HFFc6 (cell line): ENCODE data around the gene LRIT2. TPM values are rescaled to one million over a fixed set of nuclear protein-coding genes. Genes with fewer than 3 reads are reported as not detected.

ENCODE experiments used
- DNase-seq: peaks from one replicate; pipeline ENCODE4 v3.0.0-alpha.2; 2018
- H3K27ac Mint-ChIP-seq: 2 replicates; pipeline ENCODE4 v1.8.0; 2020; ENCODE audit warnings: mild to moderate bottlenecking, mixed read lengths
- H3K27me3 Mint-ChIP-seq: 2 replicates; pipeline ENCODE4 v1.8.0; 2021; ENCODE audit warnings: mild to moderate bottlenecking, moderate library complexity, mixed read lengths; ENCODE audit not compliant: insufficient read depth
- H3K36me3 Mint-ChIP-seq: 2 replicates; pipeline ENCODE4 v1.8.0; 2021; ENCODE audit warnings: low read depth, mixed read lengths
- H3K4me1 Mint-ChIP-seq: 2 replicates; pipeline ENCODE4 v1.8.0; 2020; ENCODE audit warnings: low read depth, mixed read lengths
- H3K4me3 Mint-ChIP-seq: 2 replicates; pipeline ENCODE4 v1.8.0; 2020; ENCODE audit warnings: mild to moderate bottlenecking, moderate library complexity, mixed read lengths
- H3K9me3 Mint-ChIP-seq: 2 replicates; pipeline ENCODE4 v1.8.0; 2020; ENCODE audit warnings: mild to moderate bottlenecking, mixed read lengths
- CTCF ChIP-seq: fragments of 200-600 bp; sonication (generic); IDR thresholded peaks from 2 replicates; pipeline ENCODE4 v1.5.0; 2021; ENCODE audit warnings: antibody characterized with exemption, mild to moderate bottlenecking
- total RNA-seq, 6 experiments: library from RNA; stranded (reverse); fragmentation: NEBNext Ultra II Directional; extraction: Animal tissue kit (Norgen Biotek cat#: 25700); gene quantifications; 2 replicates in 1 of 6; 3 replicates in 5 of 6; pipeline ENCODE4 v1.2.3, GENCODE V29; 2021

LRIT2 gene
- total RNA-seq, 6 experiments from 2014 or later, result not detected

GRCh38 chr10:84200537-84201243 lies 24.7 kb downstream of the LRIT2 start:
- H3K4me1 Mint-ChIP-seq, result no peaks in the 10 kb centered on the region
- no peak for DNase-seq

DNA sequence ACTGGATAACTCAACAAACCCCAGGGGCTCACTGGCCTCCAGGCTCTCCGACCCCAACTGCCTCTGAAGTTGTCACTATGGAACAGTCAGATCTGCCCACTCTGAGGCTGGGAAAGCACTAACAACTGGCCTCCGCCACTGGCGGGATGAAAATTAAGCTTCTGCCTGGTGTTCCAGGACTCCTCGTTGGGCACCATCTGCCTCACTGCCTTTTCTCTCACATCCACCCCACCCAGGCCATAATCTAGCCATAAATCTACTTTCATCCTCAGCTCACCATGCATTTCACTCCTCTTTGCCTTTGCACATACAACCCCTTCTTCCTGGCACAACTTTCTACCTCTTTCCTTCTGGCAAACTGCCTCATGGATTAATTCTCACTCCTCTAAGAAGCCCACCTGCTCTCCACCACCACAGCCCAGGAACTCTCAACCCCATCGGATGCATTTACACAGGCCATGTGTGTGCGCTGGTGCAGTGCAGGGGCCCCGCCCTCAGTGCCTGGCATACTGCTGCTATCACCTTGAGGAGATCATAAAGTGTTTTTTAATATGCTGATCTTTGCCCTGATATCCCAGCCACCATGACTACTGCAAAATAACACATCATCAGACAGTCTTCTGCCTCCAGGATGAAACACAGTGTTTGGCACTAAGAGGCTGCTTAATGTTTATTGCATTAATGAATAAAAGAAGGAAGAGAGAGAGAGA lies 27.0 kb downstream of the LRIT2 start:
- Mint-ChIP-seq H3K27me3 (peaks cover 34% of the 10 kb centered on the region), H3K9me3 (no peaks in the 10 kb centered on the region), H3K4me1 (no peaks in the 10 kb centered on the region), H3K4me3 (no peak overlapping the region), H3K27ac (no peak overlapping the region), H3K36me3 (no peaks in the 10 kb centered on the region)
- TF ChIP-seq CTCF, result no peak
- no peak for DNase-seq

More at GRCh38 chr10:84200537-84201243, 24.7 kb downstream of the LRIT2 start:
- no peak for TF ChIP-seq CTCF
- Mint-ChIP-seq H3K9me3 (no peaks in the 10 kb centered on the region), H3K4me3 (no peak overlapping the region), H3K27ac (no peak overlapping the region), H3K36me3 (no peaks in the 10 kb centered on the region), H3K27me3 (peaks cover 27% of the 10 kb centered on the region)

DNA sequence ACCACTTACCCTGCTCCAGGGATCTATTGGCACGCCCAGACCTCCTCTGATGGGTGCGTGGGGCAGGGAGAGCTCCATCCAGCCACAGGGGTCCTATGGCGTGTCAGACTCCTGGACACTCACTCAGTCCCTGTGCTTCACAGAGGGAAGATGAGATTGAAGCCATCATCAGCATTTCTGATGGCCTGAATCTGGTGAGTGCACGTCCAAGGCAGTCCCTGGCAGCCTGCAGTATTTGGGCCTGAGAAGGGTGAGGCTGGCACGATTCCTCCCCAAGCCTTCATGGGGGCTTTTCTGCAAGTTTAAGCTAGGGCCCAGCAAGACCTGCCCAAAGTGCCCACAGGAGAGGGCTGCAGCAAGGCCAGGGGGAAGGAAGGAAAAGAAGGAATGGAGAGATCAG lies 27.7 kb downstream of the LRIT2 start:
- Mint-ChIP-seq H3K9me3 (no peaks in the 10 kb centered on the region), H3K27me3 (peaks cover 34% of the 10 kb centered on the region), H3K4me1 (no peaks in the 10 kb centered on the region), H3K4me3 (no peak overlapping the region), H3K36me3 (no peaks in the 10 kb centered on the region), H3K27ac (no peak overlapping the region)
- no peak for DNase-seq
- TF ChIP-seq CTCF, result no peak

- H3K27ac Mint-ChIP-seq, result no peak overlapping the region
- TF ChIP-seq CTCF, result no peak
- H3K9me3 Mint-ChIP-seq, result no peaks in the 10 kb centered on the region
- H3K4me1 Mint-ChIP-seq, result no peaks in the 10 kb centered on the region
- H3K36me3 Mint-ChIP-seq, result no peaks in the 10 kb centered on the region
- no peak overlapping the region for H3K4me3 Mint-ChIP-seq
- no peak for DNase-seq
- peaks cover 37% of the 10 kb centered on the region for H3K27me3 Mint-ChIP-seq
Measured at GRCh38 chr10:84196941-84197340, 28.4 kb downstream of the LRIT2 start.

DNA sequence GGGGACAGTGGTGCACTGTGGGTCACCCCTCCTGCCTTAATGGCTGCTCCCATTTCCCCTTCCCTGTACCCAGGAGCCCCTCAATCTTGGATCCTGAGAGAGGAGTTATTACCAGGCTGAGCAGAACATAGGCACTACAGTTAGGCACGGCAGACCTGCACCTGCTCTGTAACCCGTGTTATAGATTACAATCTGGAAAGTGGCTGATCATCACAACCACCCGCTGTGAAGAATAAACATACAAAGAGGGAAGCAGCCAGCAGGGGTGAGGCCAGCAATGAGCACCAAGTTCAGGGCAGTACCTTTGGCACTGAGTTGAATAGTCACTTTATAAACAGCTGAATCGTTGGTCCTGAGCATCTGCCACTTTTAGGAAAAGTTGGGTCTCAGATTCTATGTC lies 29.3 kb downstream of the LRIT2 start:
- no peaks in the 10 kb centered on the region for H3K36me3 Mint-ChIP-seq
- DNase-seq, result no peak
- no peak for TF ChIP-seq CTCF
- no peaks in the 10 kb centered on the region for H3K9me3 Mint-ChIP-seq
- no peak overlapping the region for H3K4me3 Mint-ChIP-seq
- H3K27ac Mint-ChIP-seq, result no peak overlapping the region
- H3K27me3 Mint-ChIP-seq, result peaks cover 38% of the 10 kb centered on the region
- no peaks in the 10 kb centered on the region for H3K4me1 Mint-ChIP-seq
